HUES6 (cell line): ENCODE data around the gene VWA7.

Experiments used
- H3K27ac ChIP-seq: 2 replicates; pipeline ENCODE4 v1.7.0; 2013; ENCODE audit warnings: low read depth, mild to moderate bottlenecking, low read length, inconsistent platforms
- H3K27me3 ChIP-seq: 2 replicates; pipeline ENCODE4 v1.6.1; 2013; ENCODE audit warnings: low read length; ENCODE audit not compliant: control insufficient read depth, insufficient read depth
- H3K36me3 ChIP-seq: 2 replicates; pipeline ENCODE4 v1.6.1; 2013; ENCODE audit warnings: low read length; ENCODE audit not compliant: control insufficient read depth, insufficient read depth
- H3K4me1 ChIP-seq: 2 replicates; pipeline ENCODE4 v1.6.1; 2013; ENCODE audit warnings: low read length; ENCODE audit not compliant: control insufficient read depth, insufficient read depth
- H3K4me3 ChIP-seq: 2 replicates; pipeline ENCODE4 v1.5.1; 2013; ENCODE audit warnings: low read depth, low read length
- H3K9ac ChIP-seq: one replicate; pipeline ENCODE4 v1.6.1; 2013; ENCODE audit warnings: mild to moderate bottlenecking, low read length
- H3K9me3 ChIP-seq: 2 replicates; pipeline ENCODE4 v1.6.1; 2013; ENCODE audit warnings: low read depth, low read length; ENCODE audit not compliant: control insufficient read depth, insufficient read depth

Gene VWA7

GRCh38 chr6:31742894-31743293 lies 34.2 kb downstream of the VWA7 start:
- H3K27ac ChIP-seq: no peak overlapping the region
- peaks cover 44% of the 10 kb centered on the region for H3K36me3 ChIP-seq
- no peaks in the 10 kb centered on the region for H3K27me3 ChIP-seq
- H3K4me1 ChIP-seq: peaks cover 19% of the 10 kb centered on the region
- no peak overlapping the region for H3K9ac ChIP-seq
- no peaks in the 10 kb centered on the region for H3K9me3 ChIP-seq
- no peak overlapping the region for H3K4me3 ChIP-seq

- Histone ChIP-seq H3K9ac (no peak overlapping the region), H3K36me3 (peaks cover 33% of the 10 kb centered on the region), H3K4me3 (no peak overlapping the region), H3K4me1 (peaks cover 28% of the 10 kb centered on the region), H3K27me3 (no peaks in the 10 kb centered on the region), H3K9me3 (no peaks in the 10 kb centered on the region), H3K27ac (no peak overlapping the region)
Measured at GRCh38 chr6:31741815-31742214, 35.3 kb downstream of the VWA7 start.

- Histone ChIP-seq H3K36me3 (peaks cover 33% of the 10 kb centered on the region), H3K4me3 (peak overlapping the region; percentile 72), H3K27me3 (no peaks in the 10 kb centered on the region), H3K9me3 (no peaks in the 10 kb centered on the region), H3K4me1 (peaks cover 31% of the 10 kb centered on the region), H3K27ac (peak overlapping the region; percentile 91), H3K9ac (peak overlapping the region; percentile 96)
Measured at GRCh38 chr6:31740397-31741223, 36.5 kb downstream of the VWA7 start.

- peak within 1 kb of the TSS; percentile 72 for H3K4me3 ChIP-seq
- peak within 1 kb of the TSS; percentile 96 for H3K9ac ChIP-seq
- peaks cover 31% of the 10 kb centered on the region for H3K4me1 ChIP-seq
- no peaks in the 10 kb centered on the region for H3K9me3 ChIP-seq
- H3K27ac ChIP-seq: peak within 1 kb of the TSS; percentile 91
- no peaks in the 10 kb centered on the region for H3K27me3 ChIP-seq
- H3K36me3 ChIP-seq: peaks cover 28% of the 10 kb centered on the region
Measured at GRCh38 chr6:31739639-31740396, 37.3 kb downstream of the VWA7 start, which contains the start of gene MSH5. Gene MSH5 (plus strand): TSS chr6:31740005. CDS start chr6:31740467, 462 bp downstream.

- peak overlapping the region; percentile 31 for H3K4me3 ChIP-seq
- H3K9me3 ChIP-seq: no peaks in the 10 kb centered on the region
- no peaks in the 10 kb centered on the region for H3K27me3 ChIP-seq
- H3K4me1 ChIP-seq: peaks cover 40% of the 10 kb centered on the region
- peak overlapping the region; percentile 41; the same call in 1 of the 2 replicates for H3K27ac ChIP-seq
- peak overlapping the region; percentile 58 for H3K9ac ChIP-seq
- peaks cover 31% of the 10 kb centered on the region for H3K36me3 ChIP-seq
Measured at GRCh38 chr6:31737991-31738979, 38.8 kb downstream of the VWA7 start.

- H3K4me1 ChIP-seq: peaks cover 40% of the 10 kb centered on the region
- peak overlapping the region; percentile 58 for H3K9ac ChIP-seq
- H3K9me3 ChIP-seq: no peaks in the 10 kb centered on the region
- H3K36me3 ChIP-seq: peaks cover 29% of the 10 kb centered on the region
- peak overlapping the region; percentile 41; the same call in 1 of the 2 replicates for H3K27ac ChIP-seq
- H3K4me3 ChIP-seq: peak overlapping the region; percentile 31; the same call in 1 of the 2 replicates
- H3K27me3 ChIP-seq: no peaks in the 10 kb centered on the region
Measured at GRCh38 chr6:31737315-31737990, 39.7 kb downstream of the VWA7 start.

GRCh38 chr6:31736768-31737314 lies 40.3 kb downstream of the VWA7 start:
- Histone ChIP-seq H3K9ac (peak overlapping the region; percentile 78), H3K36me3 (peaks cover 29% of the 10 kb centered on the region), H3K4me3 (peak overlapping the region; percentile 82), H3K27me3 (no peaks in the 10 kb centered on the region), H3K4me1 (peaks cover 40% of the 10 kb centered on the region), H3K27ac (peak overlapping the region; percentile 60; the same call in 1 of the 2 replicates), H3K9me3 (no peaks in the 10 kb centered on the region)

GRCh38 chr6:31736021-31736767 lies 40.9 kb downstream of the VWA7 start, which contains the start of gene CLIC1:
Gene CLIC1 (minus strand): TSS chr6:31736530. CDS start chr6:31736300, 230 bp downstream.
- Histone ChIP-seq H3K36me3 (peaks cover 30% of the 10 kb centered on the region), H3K27me3 (no peaks in the 10 kb centered on the region), H3K9me3 (no peaks in the 10 kb centered on the region), H3K4me1 (peaks cover 40% of the 10 kb centered on the region), H3K27ac (peak within 1 kb of the TSS; percentile 60), H3K4me3 (peak within 1 kb of the TSS; percentile 82), H3K9ac (peak within 1 kb of the TSS; percentile 78)

GRCh38 chr6:31734821-31735406 lies 42.2 kb downstream of the VWA7 start:
- H3K9ac ChIP-seq: peak overlapping the region; percentile 78
- peak overlapping the region; percentile 82 for H3K4me3 ChIP-seq
- peaks cover 36% of the 10 kb centered on the region for H3K36me3 ChIP-seq
- peak overlapping the region; percentile 61; the same call in 1 of the 2 replicates for H3K27ac ChIP-seq
- H3K9me3 ChIP-seq: no peaks in the 10 kb centered on the region
- H3K27me3 ChIP-seq: no peaks in the 10 kb centered on the region
- peaks cover 37% of the 10 kb centered on the region for H3K4me1 ChIP-seq
